Cardiac ventricle fibroblast (primary cell): ENCODE measurements around the gene COX6B1. TPM values are rescaled to one million over a fixed set of nuclear protein-coding genes. Genes with fewer than 3 reads are reported as not detected.

Source experiments
- total RNA-seq: library from RNA; depleted of rRNA; stranded (reverse); fragments of >200 nt; gene quantifications from 2 replicates; pipeline ENCODE4 v1.2.3, GENCODE V29; 2015

Gene COX6B1, protein sequence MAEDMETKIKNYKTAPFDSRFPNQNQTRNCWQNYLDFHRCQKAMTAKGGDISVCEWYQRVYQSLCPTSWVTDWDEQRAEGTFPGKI
- total RNA-seq, result 457 and 613 TPM in 2 replicates

DNA sequence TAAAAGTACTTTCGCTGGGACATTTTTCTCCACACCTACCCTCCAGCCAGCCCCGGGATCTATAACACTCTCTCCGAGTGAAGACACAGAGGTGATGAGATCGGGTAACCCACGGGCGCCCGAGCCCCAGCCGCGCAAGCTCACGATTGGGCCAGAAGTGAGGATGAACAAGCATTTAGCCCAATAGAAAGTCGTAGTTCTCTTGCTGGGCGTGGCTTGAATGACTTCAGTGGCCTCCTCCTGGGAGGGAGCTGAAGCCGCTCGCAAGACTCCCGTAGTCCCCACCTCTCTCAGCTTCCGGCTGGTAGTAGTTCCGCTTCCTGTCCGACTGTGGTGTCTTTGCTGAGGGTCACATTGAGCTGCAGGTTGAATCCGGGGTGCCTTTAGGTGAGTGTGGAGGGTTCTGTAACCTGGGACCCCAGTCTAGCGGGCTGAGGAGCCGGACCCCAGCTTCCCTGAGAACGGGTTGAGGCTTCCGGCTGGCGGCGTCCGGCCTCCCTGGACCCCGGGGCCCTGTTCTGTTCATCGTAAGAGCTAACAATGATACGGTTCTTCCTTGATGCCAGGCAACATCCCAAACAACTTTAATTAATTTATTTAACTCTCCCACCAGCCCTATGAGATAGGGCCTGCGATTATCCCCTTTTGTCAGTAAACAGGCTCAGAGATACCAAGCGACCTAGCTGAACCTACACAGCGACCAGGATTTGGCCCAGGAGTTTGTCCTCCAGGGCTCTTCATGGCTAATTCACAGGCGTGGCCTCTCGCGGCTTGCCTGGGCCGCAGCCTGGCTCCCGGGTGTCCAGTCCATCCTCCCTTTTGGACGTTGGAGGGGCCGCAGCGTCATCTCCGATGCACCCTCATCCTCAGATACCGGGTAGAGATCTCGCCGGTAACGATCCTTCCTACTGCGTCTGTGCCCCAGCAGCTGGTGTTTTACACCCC, at the start of gene COX6B1:
COX6B1 (plus strand) TSS at position 307 of the 945 bp plus-strand sequence. CDS start 2,921 bp downstream, outside the sequence.

DNA sequence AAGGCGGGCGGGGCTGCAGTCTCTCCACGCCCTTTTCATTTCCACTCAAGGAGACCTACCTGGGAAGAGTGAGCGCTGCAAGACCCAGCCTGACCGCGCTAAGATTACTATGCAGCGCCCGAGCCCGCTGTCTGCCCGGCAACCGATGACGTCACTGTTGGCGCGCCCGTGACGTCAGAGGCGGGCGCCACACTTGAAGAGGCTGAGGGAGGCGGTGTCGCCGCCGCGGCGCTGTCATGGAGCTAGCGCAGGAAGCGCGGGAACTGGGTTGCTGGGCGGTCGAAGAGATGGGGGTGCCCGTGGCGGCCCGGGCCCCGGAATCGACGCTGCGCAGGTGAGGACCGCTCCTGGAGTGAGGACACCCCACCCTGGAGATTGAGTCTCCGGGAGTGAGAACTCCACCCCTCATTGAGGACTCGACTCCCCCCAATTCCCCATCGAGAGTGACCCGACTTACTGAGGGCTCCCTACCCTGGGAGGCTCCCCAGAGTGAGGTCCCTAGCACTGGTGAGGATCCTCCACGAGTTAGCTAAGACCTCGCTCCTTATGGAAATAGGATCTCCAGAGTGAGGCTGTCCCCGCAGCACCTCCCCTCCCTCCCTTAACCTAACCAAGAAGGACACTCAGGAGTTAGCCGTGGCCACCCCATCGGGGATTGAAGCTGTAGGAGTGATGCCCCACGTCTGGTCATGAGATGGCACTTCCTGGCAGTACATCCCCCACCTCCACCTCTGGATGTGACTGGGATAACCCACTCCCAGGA, 35.4 kb upstream of the COX6B1 start, which contains the start of gene HAUS5:
HAUS5 (plus strand) TSS at position 177 of the 763 bp plus-strand sequence; CDS start at position 237, 60 bp downstream.

DNA sequence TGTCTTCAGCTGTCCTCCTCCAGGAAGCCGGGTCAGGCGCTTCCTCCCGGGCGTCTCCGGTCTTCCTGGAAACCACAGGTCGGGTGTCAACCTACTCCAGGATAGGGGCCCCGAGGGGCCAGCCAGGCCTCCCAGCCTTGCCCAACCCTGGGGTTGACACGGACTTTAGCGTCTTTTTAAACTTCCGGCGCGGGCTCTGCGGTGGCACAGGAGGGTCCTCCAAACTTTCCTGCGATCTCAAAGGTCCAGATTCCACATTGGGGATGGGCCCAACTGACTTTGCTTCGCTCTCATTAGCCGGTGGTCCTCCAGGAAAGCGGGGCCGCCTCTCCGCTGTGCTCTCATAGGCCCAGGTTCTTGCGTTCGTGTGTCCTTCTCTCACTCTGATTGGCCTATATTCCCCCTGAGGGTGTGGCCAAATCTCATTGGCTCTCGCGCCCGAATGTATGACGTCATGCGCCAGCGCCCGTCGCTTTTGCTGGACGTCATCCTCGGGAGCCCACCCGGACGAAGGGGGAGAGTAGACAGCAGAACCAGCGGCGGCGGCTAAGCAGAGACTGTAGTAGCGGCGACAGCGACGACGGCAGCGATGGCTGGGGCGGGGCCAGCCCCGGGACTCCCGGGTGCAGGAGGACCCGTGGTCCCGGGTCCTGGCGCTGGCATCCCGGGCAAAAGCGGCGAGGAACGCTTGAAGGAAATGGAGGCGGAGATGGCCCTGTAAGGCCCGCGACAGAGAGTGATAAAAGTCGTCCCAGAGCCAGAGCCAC, 19.4 kb upstream of the COX6B1 start, which contains the start of gene RBM42:
RBM42 (plus strand) TSS at position 472 of the 767 bp plus-strand sequence; CDS start at position 590, 118 bp downstream.

DNA sequence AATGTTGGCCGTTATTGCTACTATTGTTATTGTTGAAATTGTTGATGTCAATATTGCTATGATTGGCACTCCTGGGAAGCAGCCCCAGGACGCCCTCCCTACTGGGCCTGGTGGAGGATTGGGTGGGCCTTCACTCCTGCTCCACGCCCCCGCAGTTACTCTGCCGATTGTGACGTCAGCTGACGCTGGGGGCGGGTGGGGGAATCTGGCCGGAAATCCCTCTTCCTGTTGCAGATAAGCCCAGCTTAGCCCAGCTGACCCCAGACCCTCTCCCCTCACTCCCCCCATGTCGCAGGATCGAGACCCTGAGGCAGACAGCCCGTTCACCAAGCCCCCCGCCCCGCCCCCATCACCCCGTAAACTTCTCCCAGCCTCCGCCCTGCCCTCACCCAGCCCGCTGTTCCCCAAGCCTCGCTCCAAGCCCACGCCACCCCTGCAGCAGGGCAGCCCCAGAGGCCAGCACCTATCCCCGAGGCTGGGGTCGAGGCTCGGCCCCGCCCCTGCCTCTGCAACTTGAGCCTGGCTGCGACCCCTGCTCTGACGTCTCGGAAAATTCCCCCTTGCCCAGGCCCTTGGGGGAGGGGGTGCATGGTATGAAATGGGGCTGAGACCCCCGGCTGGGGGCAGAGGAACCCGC, 6.5 kb upstream of the COX6B1 start, which contains the start of gene ETV2:
ETV2 (plus strand) TSS at position 231 of the 637 bp plus-strand sequence. CDS start 716 bp downstream, outside the sequence.

DNA sequence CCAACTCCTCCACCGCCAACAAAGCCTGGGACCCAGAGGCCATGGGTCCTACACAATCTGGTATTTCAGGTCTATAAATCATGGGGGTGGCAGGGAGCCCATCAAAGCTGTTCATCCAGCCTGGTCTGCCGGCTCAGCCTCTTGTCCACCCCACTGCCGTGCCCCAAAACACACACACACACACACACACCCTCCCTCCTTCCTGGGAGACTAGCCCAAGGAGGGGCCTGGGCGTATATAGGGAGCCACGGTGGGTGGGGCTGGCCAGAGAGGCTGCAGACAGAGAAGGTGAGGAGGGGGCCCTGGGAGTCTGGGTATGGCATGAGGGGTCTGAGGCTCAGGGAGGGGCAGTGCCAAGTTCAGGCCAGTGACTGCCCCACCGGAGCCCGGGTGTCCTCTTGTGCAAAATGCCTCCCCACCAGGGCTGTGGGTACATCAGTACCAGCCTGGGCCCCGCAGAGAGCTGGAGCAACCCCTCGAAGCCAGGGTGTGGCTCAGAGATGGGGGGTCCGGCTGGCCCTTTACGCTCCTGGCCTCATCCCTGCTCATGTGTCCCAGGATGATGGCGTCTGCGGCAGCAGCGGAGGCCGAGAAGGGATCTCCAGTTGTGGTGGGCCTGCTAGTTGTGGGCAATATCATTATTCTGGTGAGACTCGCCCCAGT, 18.3 kb downstream of the COX6B1 start, which contains the start of gene UPK1A:
UPK1A (plus strand) TSS at position 267 of the 663 bp plus-strand sequence; CDS start at position 563, 296 bp downstream.

DNA sequence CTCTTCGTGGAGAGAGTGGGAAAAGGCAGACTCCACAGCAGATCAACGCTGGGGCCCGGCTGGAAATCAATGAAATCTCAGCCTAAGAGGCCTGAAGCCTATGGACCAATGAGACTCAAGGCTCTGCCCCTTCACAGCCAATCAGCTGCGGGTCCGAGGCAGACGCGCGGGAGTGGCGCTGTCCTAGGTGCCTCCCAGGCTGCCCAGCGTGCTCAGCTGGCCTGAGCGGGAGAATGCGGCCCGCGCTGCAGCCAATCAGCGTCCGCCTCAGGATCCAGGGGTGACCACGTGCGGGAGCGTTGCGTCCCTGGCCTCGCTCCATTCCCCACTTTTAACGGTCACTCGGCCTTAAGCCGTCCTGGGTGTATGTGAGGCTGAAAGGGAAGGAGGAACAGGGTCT, 56.1 kb downstream of the COX6B1 start, which contains the start of gene ZBTB32:
ZBTB32 (plus strand) TSS at position 341 of the 400 bp plus-strand sequence. CDS start 10,069 bp downstream, outside the sequence.

Other genes starting within 250 kb of the COX6B1 start
- gene FFAR2, start 200.1 kb upstream of the COX6B1 start, total RNA-seq, result not detected in 2 replicates
- gene KRTDAP, start 157.9 kb upstream of the COX6B1 start, total RNA-seq, result not detected in 2 replicates
- gene DMKN, start 134.7 kb upstream of the COX6B1 start, total RNA-seq, result 9.1 and 10.6 TPM in 2 replicates
- 22.7 and 28.3 TPM in 2 replicates for gene SBSN, start 120.0 kb upstream of the COX6B1 start, total RNA-seq
- not detected in 2 replicates for gene GAPDHS, start 114.9 kb upstream of the COX6B1 start, total RNA-seq
- gene TMEM147, start 102.7 kb upstream of the COX6B1 start, total RNA-seq, result 60.7 and 79.1 TPM in 2 replicates
- not detected in 2 replicates for gene ATP4A, start 84.7 kb upstream of the COX6B1 start, total RNA-seq
- gene PMIS2, start 62.1 kb upstream of the COX6B1 start, total RNA-seq, result not detected in 2 replicates
- 2.8 and 3.6 TPM in 2 replicates for gene HAUS5, start 35.6 kb upstream of the COX6B1 start, total RNA-seq
- gene RBM42, start 19.3 kb upstream of the COX6B1 start, total RNA-seq, result 59.5 and 62.7 TPM in 2 replicates
- 0.88 and 1.2 TPM in 2 replicates for gene ETV2, start 6.6 kb upstream of the COX6B1 start, total RNA-seq
- gene UPK1A, start 18.2 kb downstream of the COX6B1 start, total RNA-seq, result 0.24 TPM in 1 of 2 replicates, not detected in the other
- not detected in 2 replicates for gene ZBTB32, start 56.2 kb downstream of the COX6B1 start, total RNA-seq
- 12.6 and 13.1 TPM in 2 replicates for gene KMT2B, start 69.7 kb downstream of the COX6B1 start, total RNA-seq
- gene IGFLR1, start 94.1 kb downstream of the COX6B1 start, total RNA-seq, result 0.37 and 9.8 TPM in 2 replicates
- 2.0 and 4.4 TPM in 2 replicates for gene U2AF1L4, start 97.1 kb downstream of the COX6B1 start, total RNA-seq
- 33.8 and 46.2 TPM in 2 replicates for gene PSENEN, start 97.3 kb downstream of the COX6B1 start, total RNA-seq
- gene LIN37, start 100.3 kb downstream of the COX6B1 start, total RNA-seq, result 8.1 and 9.4 TPM in 2 replicates
- gene HSPB6, start 108.7 kb downstream of the COX6B1 start, total RNA-seq, result 140 and 169 TPM in 2 replicates
- 6.1 and 6.7 TPM in 2 replicates for gene PROSER3, start 109.9 kb downstream of the COX6B1 start, total RNA-seq
- 0.44 and 2.0 TPM in 2 replicates for gene ARHGAP33, start 127.2 kb downstream of the COX6B1 start, total RNA-seq
- not detected in 2 replicates for gene PRODH2, start 164.5 kb downstream of the COX6B1 start, total RNA-seq
- gene NPHS1, start 204.2 kb downstream of the COX6B1 start, total RNA-seq, result not detected in 2 replicates
- 0.19 TPM in 1 of 2 replicates, not detected in the other for gene KIRREL2, start 208.6 kb downstream of the COX6B1 start, total RNA-seq
- gene APLP1, start 220.3 kb downstream of the COX6B1 start, total RNA-seq, result 4.4 and 5.5 TPM in 2 replicates